GM21723 (cell line): ENCODE data around the gene TUT7.
A peak's percentile ranks its signal among the peaks of the same experiment; 100 is the strongest.
"Not testable (repeated sequence)": the region's sequence is repeated elsewhere in the genome, so short reads cannot be mapped to it uniquely, and the experiment has no call there.

Experiments used
- ATAC-seq: cut with Tn5 transposase; IDR thresholded peaks from one replicate; pipeline ENCODE4 v1.9.1; 2021; ENCODE audit warnings: mild to moderate bottlenecking, moderate library complexity; ENCODE audit not compliant: unreplicated experiment

Gene TUT7

DNA sequence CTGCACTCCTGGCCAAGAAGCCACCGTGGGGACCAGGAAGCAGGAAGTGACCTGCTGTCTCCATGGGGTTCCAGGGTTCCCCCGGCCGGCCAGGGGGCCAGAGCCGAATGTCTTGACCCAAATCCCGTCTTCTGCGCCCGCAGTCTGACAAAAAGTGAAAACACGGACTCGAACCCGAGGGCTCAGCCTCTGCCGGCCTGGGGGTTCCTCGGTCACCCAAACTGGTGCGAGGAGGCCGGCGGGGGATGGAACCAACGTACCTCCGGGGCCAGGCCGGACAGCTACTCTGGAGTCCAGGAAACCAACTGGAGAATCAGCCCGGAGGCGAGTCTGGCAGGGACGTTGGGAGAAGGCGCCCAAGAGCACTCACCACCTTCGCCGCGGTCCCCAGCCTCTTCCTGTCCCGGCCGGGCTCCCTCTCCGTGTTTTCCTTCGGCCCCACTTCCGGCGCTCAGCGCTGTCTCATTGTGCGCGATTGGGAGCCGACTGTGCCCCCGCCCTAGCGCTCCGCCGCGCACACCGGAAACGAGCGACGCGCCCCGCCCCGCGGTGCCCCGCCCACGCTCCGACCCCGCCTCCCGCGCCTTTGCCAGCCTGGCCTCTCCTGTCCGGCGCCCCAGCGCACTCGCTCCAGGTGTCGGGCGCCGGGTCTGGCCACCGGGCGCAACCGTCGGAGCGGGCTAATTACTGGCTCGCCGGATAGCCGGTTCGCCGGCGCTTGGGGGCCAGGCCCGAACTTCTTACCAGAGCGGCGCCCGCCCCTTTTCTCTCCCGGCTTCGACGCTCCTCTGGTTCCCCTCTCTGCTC lies at the start of gene TUT7:
TSS of gene TUT7 (minus strand) at position 400 of the 807 bp plus-strand sequence. CDS start 1,211 bp downstream, outside the sequence.
- peak; percentile 73 for ATAC-seq

GRCh38 chr9:86402591-86402990 lies 48.4 kb upstream of the TUT7 start:
- ATAC-seq = no peak

DNA sequence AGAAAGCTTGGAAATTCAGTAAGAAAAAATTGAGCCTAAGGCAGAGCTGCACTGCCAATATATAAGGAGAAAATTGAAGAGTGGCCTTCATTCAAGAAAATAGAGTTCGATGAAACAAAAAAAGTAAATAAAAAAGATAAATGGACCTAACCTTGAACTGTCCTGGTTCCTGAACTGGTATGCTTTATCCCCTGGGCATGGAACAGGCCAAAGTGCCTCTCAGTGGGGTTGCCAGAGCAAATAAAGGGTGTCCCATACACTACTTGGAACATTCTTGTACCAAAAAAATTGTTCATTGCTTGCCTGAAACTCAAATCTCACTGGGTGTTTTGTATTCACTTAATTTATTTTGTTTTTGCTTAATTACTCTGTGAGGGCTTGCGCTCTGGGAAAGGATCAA lies 42.2 kb upstream of the TUT7 start:
- no peak for ATAC-seq

- not testable (repeated sequence) for ATAC-seq
Observed at GRCh38 chr9:86390184-86390583, 36.0 kb upstream of the TUT7 start.

GRCh38 chr9:86389628-86390027 lies 35.4 kb upstream of the TUT7 start:
- no peak for ATAC-seq

DNA sequence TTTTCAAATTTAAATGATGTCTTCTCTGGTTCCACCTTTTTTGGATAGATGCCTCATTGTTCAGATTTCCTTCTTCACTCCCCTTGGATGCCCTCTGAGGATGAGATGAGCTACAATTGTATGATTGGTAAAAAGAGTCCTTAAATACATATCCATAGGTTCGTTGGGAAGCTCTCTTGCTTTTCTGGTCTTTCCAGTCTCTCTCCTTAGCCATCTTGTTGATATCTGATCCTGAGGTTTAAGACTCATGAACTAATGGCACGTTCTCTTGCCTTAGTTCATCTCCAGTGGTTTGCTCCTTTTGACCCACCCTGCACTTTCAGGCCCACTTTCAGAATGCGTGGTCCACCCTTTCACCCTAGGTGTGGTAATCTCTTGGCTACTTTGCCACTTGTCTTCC lies 33.2 kb upstream of the TUT7 start:
- ATAC-seq = no peak

DNA sequence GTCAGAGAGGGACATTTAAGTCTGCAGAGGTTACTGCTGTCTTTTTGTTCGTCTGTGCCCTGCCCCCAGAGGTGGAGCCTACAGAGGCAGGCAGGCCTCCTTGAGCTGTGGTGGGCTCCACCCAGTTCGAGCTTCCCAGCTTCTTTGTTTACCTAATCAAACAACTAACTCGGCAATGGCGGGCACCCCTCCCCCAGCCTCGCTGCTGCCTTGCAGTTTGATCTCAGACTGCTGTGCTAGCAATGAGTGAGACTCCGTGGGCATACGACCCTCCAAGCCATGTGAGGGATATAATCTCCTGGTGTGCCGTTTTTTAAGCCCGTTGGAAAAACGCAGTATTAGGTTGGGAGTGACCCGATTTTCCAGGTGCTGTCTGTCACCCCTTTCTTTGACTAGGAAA lies 28.8 kb upstream of the TUT7 start:
- ATAC-seq = not testable (repeated sequence)

DNA sequence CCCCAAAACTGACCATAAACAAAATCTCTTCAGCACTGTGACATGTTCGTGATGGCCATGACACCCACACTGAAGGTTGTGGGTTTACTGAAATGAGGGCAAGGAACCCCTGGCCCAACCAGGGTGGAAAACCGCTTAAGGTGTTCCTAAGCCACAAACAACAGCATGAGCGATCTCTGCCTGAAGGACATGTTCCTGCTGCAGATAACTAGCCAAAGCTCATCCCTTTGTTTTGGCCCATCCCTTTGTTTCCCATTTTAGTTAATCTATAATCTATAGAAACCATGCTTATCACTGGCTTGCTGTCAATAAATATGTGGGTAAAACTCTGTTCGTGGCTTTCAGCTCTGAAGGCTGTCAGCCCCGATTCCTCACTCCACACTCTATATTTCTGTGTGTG lies 21.8 kb upstream of the TUT7 start:
- no peak for ATAC-seq

DNA sequence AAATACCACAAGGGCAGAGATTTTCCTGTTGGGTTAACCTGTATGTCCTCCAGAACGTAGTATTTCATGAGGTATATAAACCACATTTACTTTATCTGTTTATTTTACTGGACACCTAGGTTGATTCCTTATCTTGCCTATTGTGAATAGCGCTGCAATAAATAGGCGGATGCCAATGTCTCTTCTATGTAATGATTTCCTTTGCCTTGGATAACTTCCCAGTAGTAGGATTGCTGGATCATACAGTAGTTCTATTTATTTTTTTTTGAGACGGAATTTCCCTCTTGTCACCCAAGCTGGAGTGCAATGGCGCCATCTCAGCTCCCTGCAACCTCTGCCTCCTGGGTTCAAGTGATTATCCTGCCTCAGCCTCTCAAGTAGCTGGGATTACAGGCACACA lies 15.6 kb upstream of the TUT7 start:
- ATAC-seq = no peak

DNA sequence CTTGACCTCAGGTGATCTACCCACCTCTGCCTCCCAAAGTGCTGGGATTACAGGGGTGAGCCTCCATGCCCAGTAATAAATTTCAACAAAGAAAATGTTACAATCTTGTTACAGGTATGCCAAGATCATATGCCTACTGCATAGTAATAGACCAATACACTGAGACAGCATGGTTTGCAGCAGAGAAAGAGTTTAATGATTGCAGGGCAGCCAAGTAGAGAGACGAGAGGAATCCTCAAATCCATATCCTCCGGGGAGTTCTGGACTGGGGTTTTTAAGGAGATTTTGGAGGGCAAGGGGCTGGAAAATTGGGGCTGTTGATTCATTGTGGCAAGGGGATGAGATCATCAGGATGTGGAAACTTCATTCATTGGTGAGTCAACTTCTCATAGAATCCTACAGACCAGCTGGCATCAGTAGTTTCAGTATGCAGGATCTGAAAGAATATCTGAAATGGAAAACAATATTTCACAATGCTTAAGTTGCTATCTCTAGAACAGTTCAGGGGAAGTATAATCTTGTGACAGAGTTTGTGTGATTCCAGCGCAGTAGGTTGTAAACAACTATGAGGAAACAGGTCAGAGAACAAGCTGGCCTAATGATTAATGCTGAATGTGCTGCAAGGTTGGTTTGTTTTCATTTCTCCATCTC lies 14.8 kb upstream of the TUT7 start:
- ATAC-seq = no peak

- no peak for ATAC-seq
Observed at GRCh38 chr9:86361176-86361575, 7.0 kb upstream of the TUT7 start.

DNA sequence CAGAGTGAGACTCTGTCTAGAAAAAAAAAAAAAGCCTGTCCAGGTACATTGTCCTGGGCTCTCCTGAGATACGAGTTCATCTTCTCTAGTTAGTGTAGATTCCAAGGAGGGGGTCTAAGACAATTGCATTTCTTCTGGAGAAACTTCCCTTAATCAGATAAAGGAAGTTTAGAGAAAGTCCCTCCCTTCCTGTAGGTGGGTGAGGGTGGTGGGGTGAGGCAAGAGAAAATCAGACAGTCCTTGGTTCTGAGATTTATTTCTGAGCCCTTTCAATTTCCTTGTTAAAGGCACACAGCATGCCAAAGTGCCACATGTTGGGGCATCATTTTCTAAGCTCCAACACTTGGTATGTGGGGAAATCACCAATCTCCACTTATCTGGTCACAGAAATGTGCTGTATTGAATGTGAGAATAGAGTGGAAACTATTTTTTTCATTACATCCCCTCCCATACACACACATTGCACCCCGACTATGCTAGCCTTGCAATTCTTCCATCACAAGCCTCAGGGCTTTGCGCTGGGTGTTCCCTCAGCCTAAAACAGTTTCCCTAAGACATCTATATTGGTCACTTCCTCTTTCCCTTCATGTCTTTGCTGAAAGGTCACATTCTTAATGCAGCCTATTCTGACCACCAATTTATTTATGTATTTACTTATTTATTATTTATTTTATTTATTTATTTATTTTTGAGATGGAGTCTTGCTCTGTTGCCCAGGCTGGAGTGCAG lies 5.1 kb upstream of the TUT7 start:
- no peak for ATAC-seq

DNA sequence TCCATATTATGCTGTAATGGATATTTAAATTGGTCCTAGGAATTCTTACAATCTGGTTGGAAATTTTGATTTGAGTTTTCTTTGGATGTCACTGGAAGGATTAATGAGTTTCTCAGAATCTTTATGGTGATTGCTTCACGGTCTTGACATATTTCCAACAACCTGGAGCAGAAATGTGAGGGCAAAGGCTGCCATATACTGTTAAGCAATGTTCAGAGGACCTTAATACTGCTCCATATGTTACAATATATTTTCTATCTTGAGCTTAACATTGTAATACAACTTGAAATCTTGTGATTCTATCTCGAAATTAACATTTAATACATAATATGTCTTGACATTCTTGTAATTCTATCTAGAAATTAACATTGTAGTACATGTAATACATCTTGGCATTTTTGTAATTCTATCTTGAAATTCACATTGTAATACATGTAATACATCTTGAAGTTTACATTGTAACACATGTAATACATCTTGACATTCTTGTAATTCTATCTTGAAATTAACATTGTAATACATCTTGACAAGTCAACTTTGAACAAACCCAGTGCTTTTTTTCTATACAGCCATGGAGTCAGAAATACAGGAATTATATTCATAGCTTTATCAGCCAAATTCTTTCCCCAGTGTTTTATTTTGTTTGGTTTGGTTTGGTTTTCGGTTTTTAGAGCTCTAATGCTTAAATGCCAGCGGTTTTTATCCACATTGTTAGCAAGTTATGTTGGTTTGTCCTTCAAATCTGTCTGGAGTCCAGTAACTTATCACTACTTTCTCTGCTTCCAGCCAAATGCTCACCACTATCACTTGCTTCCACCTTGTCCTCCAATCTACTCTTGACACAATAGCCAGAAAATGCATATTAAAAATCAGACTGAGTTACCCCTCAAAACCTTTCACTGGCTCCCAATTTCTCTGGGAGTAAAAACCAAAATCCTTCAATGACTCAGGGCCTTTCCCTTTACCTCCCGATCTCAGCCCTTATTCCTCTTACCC lies 3.0 kb upstream of the TUT7 start:
- ATAC-seq = no peak

GRCh38 chr9:86355814-86356213 lies 1.6 kb upstream of the TUT7 start:
- no peak for ATAC-seq

DNA sequence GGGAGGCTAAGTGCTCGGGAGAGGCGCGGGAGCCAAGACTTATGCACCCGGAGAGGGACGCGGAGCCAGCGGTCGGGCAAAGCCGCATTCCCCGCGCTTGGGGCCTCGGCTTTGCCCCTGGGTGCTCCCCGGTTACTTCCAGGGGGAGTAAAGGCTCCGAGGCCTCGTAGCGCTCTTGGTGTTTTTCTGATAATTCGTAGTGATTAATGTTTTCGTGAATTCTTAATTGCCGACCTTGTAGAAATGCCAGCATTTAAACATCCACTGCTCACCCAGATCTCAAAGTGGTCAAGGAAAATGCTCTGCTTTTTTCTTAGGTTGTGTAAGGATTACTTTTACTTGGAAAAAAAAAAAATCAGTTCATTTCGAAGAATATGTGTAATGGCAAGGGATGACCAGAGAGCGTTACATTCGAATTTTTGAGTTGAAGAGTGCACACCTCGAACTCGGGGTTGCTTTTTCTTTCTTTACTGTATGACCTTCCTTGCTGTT lies 654 bp upstream of the TUT7 start:
- ATAC-seq = no peak

DNA sequence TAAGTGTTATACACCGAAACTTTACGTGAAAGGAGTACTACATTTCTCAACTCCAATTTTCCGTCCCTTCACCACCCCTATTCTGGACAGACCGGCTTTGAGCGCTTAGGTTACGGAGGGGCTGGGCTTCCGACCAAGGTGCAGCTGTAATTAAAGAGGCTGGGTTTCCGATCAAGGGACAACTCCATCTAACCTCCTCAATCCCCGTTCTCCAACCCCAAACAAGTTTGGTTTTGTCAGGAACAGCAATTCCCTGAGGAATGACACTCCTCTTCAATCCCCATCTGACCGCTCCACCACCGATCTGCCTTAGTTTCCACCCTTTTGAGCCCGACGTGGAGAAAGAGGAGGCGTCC lies 577 bp downstream of the TUT7 start:
- ATAC-seq = no peak

DNA sequence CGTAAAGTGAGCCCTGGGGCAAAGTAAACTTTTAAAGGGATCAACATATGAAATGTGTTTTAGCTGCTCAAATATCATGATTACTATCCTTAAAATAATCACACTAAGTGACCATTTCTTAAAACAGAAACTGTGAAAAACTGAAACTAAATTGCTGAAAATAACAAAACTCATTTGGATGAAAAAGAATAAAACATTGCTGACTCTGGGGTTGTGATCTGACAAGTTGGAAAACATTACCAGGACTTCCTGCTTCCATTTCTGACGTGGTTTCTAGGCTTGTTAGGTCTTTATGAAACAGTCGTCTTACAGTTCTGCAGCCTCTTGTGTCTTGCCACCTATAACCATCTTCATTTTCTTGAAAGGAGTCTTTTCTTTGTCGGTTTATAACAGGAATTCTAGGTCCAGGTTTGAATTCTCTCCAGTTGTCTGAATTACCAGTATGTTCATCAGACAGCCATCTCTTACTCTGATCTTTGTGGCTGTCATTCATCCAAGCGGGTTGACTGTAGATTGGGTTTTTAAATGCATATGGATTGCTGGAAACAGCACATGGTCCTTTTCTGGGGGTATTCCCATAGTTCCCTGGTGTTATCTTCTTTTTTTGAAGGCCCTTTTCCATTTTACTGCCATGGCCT lies 1.7 kb downstream of the TUT7 start:
- ATAC-seq = no peak

DNA sequence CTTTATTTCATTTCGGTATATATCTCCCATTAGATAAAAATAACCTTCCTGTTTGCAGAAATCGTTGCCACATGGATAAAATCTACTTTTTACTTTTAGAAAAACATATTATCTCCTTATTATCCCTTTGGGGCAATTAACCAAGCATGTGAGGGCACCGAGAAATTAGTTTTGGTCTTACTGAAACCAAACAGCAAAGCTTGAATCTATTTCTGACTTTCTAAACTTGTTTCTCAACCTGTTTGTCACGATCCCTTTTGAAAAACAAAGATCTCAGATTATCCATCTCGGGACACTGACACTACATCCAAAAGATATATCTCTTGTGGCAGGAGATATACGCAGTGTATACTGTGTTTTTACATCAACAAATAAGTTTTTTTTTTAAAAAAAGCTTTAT lies 2.3 kb downstream of the TUT7 start:
- no peak for ATAC-seq

DNA sequence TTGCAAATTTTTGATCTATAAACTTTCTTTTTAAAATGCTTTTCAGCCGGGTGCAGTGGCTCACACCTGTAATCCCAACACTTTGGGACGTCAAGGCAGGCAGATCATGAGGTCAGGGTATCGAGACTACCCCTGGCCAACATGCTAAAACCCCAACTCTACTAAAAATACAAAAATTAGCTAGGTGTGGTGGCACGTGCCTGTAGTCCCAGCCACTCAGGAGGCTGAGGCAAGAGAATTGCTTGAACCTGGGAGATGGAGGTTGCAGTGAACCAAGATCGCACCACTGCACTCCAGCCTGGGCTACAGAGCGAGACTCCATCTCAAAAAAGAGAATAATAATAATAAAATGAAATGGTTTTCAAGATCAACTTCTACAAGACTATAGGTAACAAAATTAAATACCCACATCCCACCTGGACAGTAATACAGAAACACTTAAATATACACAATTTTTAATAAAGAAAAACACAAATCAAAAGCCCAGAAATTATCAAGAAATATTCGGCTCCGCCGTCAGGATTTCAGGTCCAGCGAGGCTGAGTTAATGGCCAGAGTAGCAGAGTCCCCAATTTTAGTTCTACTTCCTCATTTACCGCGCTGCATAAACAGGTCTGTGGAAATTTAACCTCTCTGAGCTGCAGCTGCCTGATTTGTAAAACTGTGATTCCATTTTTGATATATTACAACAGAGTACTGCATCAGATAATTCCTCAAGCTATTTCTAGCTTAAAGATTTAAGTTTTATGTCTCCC lies 4.0 kb downstream of the TUT7 start:
- ATAC-seq = peak; percentile 28
